PC-9 (cell line): ENCODE data around the gene RAET1E. TPM values are rescaled to one million over a fixed set of nuclear protein-coding genes. Genes with fewer than 3 reads are reported as not detected.
"Not testable (repeated sequence)": the region's sequence is repeated elsewhere in the genome, so short reads cannot be mapped to it uniquely, and the experiment has no call there.

Experiments used
- BruUV-seq: library from RNA; stranded (reverse); fragments of 400-500 nt; replicated peaks from 2 replicates; lab custom pipeline; 2021; lab: Mats Ljungman, UMichigan
- CTCF ChIA-PET: fragments of 300-600 bp; sonication (Branson Sonifier 250); formaldehyde crosslinking; loops from one replicate; lab custom pipeline; 2022; ENCODE audit warnings: antibody characterized with exemption; lab: Charles Lee
- POLR2A ChIA-PET: fragments of 300-600 bp; sonication (Branson Sonifier 250); formaldehyde crosslinking; loops from one replicate; lab custom pipeline; 2022; ENCODE audit warnings: antibody characterized with exemption; ENCODE audit not compliant: unreplicated experiment; lab: Charles Lee
- DNase-seq, 2 experiments: peaks; one replicate each; pipeline versions ENCODE4 v3.0.0 to v3.0.0-alpha.2; 2015 to 2022; ENCODE audit warnings: mixed read lengths in 1 of 2
- H2AFZ ChIP-seq: fragments of 200-600 bp; sonication (generic); 2 replicates; pipeline ENCODE4 v1.8.1; 2017; ENCODE audit warnings: antibody characterized with exemption
- H3F3A ChIP-seq: fragments of 200-600 bp; sonication (generic); 2 replicates; pipeline ENCODE4 v1.8.1; 2017; ENCODE audit warnings: antibody characterized with exemption, mild to moderate bottlenecking, low read depth; ENCODE audit not compliant: insufficient read depth
- H3K27ac ChIP-seq: fragments of 200-600 bp; sonication (generic); 2 replicates; pipeline ENCODE4 v1.6.1; 2016; ENCODE audit warnings: mixed run types
- H3K27me3 ChIP-seq: fragments of 200-600 bp; sonication (generic); 2 replicates; pipeline ENCODE4 v1.6.1; 2016; ENCODE audit warnings: low read depth, mixed run types; ENCODE audit not compliant: insufficient read depth
- H3K36me3 ChIP-seq: fragments of 200-600 bp; sonication (generic); 2 replicates; pipeline ENCODE4 v1.6.1; 2016; ENCODE audit warnings: low read depth, mixed run types
- H3K4me1 ChIP-seq: fragments of 200-600 bp; sonication (generic); replicated peaks from 2 replicates; pipeline ENCODE4 v1.6.1; 2016; ENCODE audit warnings: mixed run types; ENCODE audit not compliant: insufficient read depth
- H3K4me2 ChIP-seq: fragments of 200-600 bp; sonication (generic); 2 replicates; pipeline ENCODE4 v1.6.1; 2017; ENCODE audit warnings: mixed run types
- H3K4me3 ChIP-seq: fragments of 200-600 bp; sonication (generic); 2 replicates; pipeline ENCODE4 v1.6.1; 2016; ENCODE audit warnings: mixed run types
- H3K79me2 ChIP-seq: fragments of 200-600 bp; sonication (generic); 2 replicates; pipeline ENCODE4 v1.6.1; 2017; ENCODE audit warnings: low read depth, mixed run types
- H3K9me2 ChIP-seq: fragments of 200-600 bp; sonication (generic); 2 replicates; pipeline ENCODE4 v1.8.1; 2017; ENCODE audit warnings: mild to moderate bottlenecking; ENCODE audit not compliant: insufficient read depth
- H3K9me3 ChIP-seq: fragments of 200-600 bp; sonication (generic); 2 replicates; pipeline ENCODE4 v1.8.1; 2016; ENCODE audit warnings: low read depth; ENCODE audit not compliant: insufficient read depth
- H4K20me1 ChIP-seq: fragments of 200-600 bp; sonication (generic); 2 replicates; pipeline ENCODE4 v1.8.1; 2017; ENCODE audit not compliant: insufficient read depth
- EZH2 ChIP-seq: fragments of 200-600 bp; sonication (generic); IDR thresholded peaks from 2 replicates; pipeline ENCODE4 v1.8.0; 2017; ENCODE audit warnings: antibody characterized with exemption, low read depth
- intact Hi-C: fragments of 100-400 bp; cut with micrococcal nuclease; formaldehyde crosslinking; loops from one replicate; pipeline ENCODE4 v1.10.0; 2022; ENCODE audit not compliant: unreplicated experiment
- total RNA-seq: library from RNA; stranded (reverse); gene quantifications from 2 replicates; pipeline ENCODE4 v1.2.3, GENCODE V29; 2021
- TF ChIP-seq, protein P1 (sequence below): fragments of 200-600 bp; sonication (generic); conservative IDR thresholded peaks from 2 replicates; pipeline ENCODE4 v1.6.1; 2017; ENCODE audit warnings: mixed run types, antibody characterized with exemption, mild to moderate bottlenecking, moderate library complexity

The RAET1E gene
- total RNA-seq, 1 experiment from 2014 or later: 0.20 TPM

DNA sequence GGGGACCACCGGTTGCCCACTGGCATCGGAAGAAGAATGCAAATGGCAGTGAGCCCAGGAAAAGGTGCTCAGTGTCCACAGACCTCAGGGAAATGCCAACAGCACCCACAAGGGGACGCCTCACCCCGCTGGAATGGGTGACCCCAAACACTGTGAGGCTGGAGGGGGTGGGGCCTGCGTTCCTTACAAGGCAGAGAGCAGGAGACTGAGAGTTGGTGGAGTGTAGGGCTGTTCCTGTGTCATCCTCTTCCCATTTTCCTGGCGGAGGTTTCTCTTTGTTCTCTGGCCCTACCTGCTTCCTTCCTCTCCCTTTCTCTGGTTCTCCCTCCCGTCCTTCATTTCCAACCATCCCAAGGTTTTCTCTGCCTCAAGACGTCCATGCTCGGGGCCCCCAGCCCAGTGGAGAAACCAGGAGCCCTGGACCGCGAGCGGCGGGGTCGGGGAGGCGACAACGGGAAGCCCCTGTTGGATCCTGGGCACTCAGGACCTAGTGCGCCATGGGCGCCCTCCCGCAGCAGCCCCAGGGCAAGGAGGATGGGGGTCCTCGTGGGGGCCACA is 40.2 kb upstream of the RAET1E start:
- CTCF ChIA-PET, BruUV-seq, POLR2A ChIA-PET, H3K79me2 ChIP-seq, H3K27ac ChIP-seq, H4K20me1 ChIP-seq, H3K9me3 ChIP-seq, H3K27me3 ChIP-seq, H3K9me2 ChIP-seq, DNase-seq, H3K36me3 ChIP-seq, H3F3A ChIP-seq: not testable (repeated sequence)
- TF ChIP-seq, protein P1, sequence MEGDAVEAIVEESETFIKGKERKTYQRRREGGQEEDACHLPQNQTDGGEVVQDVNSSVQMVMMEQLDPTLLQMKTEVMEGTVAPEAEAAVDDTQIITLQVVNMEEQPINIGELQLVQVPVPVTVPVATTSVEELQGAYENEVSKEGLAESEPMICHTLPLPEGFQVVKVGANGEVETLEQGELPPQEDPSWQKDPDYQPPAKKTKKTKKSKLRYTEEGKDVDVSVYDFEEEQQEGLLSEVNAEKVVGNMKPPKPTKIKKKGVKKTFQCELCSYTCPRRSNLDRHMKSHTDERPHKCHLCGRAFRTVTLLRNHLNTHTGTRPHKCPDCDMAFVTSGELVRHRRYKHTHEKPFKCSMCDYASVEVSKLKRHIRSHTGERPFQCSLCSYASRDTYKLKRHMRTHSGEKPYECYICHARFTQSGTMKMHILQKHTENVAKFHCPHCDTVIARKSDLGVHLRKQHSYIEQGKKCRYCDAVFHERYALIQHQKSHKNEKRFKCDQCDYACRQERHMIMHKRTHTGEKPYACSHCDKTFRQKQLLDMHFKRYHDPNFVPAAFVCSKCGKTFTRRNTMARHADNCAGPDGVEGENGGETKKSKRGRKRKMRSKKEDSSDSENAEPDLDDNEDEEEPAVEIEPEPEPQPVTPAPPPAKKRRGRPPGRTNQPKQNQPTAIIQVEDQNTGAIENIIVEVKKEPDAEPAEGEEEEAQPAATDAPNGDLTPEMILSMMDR: peak; percentile 54
- peak overlapping the region; percentile 68 for H3K4me3 ChIP-seq
- peaks cover 14% of the 10 kb centered on the region for H3K4me1 ChIP-seq
- H3K4me2 ChIP-seq: peak overlapping the region; percentile 99
- intact Hi-C loops: loop anchor here (5.0 to 10.0 kb wide), 2 partner anchors 399 to 1397 kb away; no protein-coding TSS in a partner anchor
- H2AFZ ChIP-seq: peak overlapping the region; percentile 96

DNA sequence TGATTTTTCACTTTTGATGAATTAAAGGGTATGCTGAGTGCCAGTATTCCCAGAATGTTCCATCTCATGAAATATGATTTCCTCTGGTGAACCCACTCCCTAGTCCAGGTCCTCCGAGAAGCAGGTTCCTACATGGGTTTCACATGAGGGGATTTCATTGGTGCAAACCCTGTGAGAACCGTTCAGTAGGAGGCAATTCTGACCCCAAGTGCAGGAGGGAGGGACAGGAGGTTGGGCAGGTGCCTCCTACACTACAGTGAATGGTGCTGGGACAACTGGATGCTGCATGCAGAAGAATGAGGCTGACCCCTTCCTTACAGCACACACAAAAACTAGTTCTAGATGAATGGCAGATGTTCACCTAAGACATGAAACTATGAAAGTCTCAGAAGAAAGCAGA is 38.8 kb upstream of the RAET1E start:
- intact Hi-C loops: loop anchor here (5.0 to 10.0 kb wide), 2 partner anchors 401 to 1398 kb away; no protein-coding TSS in a partner anchor
- no peak overlapping the region for H3K27ac ChIP-seq
- no peaks in the 10 kb centered on the region for H4K20me1 ChIP-seq
- ChIA-PET CTCF (no interaction called here), POLR2A (no interaction called here)
- no peaks in the 10 kb centered on the region for H3K79me2 ChIP-seq
- H2AFZ ChIP-seq: no peak overlapping the region
- no peaks in the 10 kb centered on the region; the same call in 1 of the 2 replicates for H3F3A ChIP-seq
- TF ChIP-seq EZH2: no peak
- TF ChIP-seq, protein P1: no peak
- no peaks in the 10 kb centered on the region for H3K36me3 ChIP-seq
- H3K4me3 ChIP-seq: no peak overlapping the region
- no peaks in the 10 kb centered on the region for H3K9me2 ChIP-seq
- no peaks in the 10 kb centered on the region for H3K9me3 ChIP-seq
- DNase-seq: no peak
- H3K4me2 ChIP-seq: no peak overlapping the region
- H3K4me1 ChIP-seq: peaks cover 24% of the 10 kb centered on the region
- no peaks in the 10 kb centered on the region for H3K27me3 ChIP-seq
- no TSS peak for BruUV-seq

DNA sequence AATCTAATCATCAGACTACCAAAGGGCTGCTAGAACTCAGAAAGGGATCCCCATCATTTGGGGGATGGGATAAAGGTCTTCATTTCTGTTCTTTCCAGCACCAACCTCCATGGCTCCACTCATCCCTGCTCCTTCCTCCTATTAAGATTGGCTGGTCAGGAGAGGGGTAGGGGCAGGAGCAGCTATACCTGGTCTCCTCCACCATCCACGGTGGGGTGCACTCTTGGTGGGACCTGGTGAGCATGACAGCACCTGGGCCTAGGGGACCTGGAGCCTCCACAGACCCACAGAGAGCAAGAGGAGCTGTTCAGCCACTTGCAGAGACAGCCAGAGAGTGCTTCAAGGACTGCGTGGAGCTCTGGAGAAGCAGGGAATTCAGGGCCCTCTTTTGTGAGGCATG is 37.8 kb upstream of the RAET1E start:
- Histone ChIP-seq H3K27me3 (no peaks in the 10 kb centered on the region), H3F3A (no peaks in the 10 kb centered on the region; the same call in 1 of the 2 replicates), H3K79me2 (no peaks in the 10 kb centered on the region), H4K20me1 (no peaks in the 10 kb centered on the region), H3K4me1 (peaks cover 24% of the 10 kb centered on the region), H2AFZ (no peak overlapping the region), H3K9me3 (no peaks in the 10 kb centered on the region), H3K9me2 (no peaks in the 10 kb centered on the region), H3K27ac (no peak overlapping the region), H3K4me2 (no peak overlapping the region), H3K4me3 (no peak overlapping the region), H3K36me3 (no peaks in the 10 kb centered on the region)
- no TSS peak for BruUV-seq
- ChIA-PET CTCF (interaction anchor here (0.5 kb wide), 1 partner anchor 107 kb away, joined by 3 read pairs; no protein-coding TSS in a partner anchor), POLR2A (no interaction called here)
- intact Hi-C loops: loop anchor here (2.0 to 10.0 kb wide), 4 partner anchors 69 to 1399 kb away; no protein-coding TSS in a partner anchor
- no peak for TF ChIP-seq EZH2
- TF ChIP-seq, protein P1: no peak
- DNase-seq: no peak
